ENCODE measurements around the gene SMYD3. TPM values are rescaled to one million over a fixed set of nuclear protein-coding genes. Genes with fewer than 3 reads are reported as not detected.
A peak's percentile ranks its signal among the peaks of the same experiment; 100 is the strongest.

SMYD3 gene
- total and polyA plus RNA-seq, 9 of the 15 experiments (the other 6 are each of a cell fraction or from before 2014, with no cell fraction given), result 128 to 440 (median 197) TPM

DNA sequence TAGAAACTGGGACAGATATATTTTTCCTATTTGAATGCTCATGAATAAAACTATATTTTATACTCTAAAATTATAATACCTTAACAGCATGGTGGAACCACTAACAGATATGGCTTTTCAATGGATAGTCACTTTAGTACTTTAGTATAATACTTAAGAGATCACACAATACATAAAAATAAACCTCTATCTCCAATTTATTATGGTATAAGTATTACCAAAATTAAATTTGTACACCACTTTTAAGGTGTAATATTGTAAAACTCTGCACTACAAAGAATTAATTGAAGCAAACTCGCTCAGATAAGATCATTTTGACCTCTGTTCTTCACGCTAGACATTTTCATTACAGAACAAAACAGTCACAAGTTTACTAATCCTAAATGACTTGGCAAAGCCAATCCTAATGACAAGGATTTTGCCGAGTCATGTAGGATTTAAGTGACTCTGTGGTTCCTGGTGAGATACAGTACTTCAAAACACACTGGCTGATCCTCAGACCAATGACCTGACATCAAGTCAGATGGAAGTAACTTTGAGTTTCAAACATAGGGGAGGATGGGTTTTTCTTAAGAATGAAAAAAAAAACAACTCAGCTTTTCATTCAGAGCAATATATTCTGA is 200.6 kb downstream of the SMYD3 start (continued):
- TF ChIP-seq HMGXB4 (CRISPR knock-in tag; IDR thresholded peaks at IDR 0.05), result no peak
- TF ChIP-seq CEBPB (tag; IDR thresholded peaks at IDR 0.05), result no peak
- TF ChIP-seq PKNOX1 (IDR thresholded peaks at IDR 0.05), result peak; percentile 73
- no peak for TF ChIP-seq KLF10 (CRISPR knock-in tag; IDR thresholded peaks at IDR 0.05)
- TF ChIP-seq ZBTB17 (CRISPR knock-in tag; IDR thresholded peaks at IDR 0.05), result no peak
- no peak for TF ChIP-seq KAT2B (IDR thresholded peaks at IDR 0.05; ENCODE audit: low read depth, low read length)
- TF ChIP-seq MBD2 (IDR thresholded peaks at IDR 0.05; ENCODE audit: borderline replicate concordance, low read depth), result no peak
- TF ChIP-seq ELF4 (CRISPR knock-in tag; IDR thresholded peaks at IDR 0.05), result no peak
- TF ChIP-seq ZNF197 (CRISPR knock-in tag; IDR thresholded peaks at IDR 0.05; ENCODE audit: low read depth), result peak; percentile 75; the same call in 1 of the 2 replicates
- 0 out of 2 replicates have a peak, but pooled peaks have one; percentile 17 for TF ChIP-seq SMAD3 (CRISPR knock-in tag; conservative IDR thresholded peaks at IDR 0.05)
- TF ChIP-seq HOXB6 (CRISPR knock-in tag; IDR thresholded peaks at IDR 0.05; ENCODE audit: borderline replicate concordance), result no peak
- TF ChIP-seq ZNF324 (CRISPR knock-in tag; IDR thresholded peaks at IDR 0.05), result no peak
- TF ChIP-seq PCBP1 (IDR thresholded peaks at IDR 0.05; ENCODE audit: low read depth, low read length, poor library complexity, severe bottlenecking), result no peak
- TF ChIP-seq NCOA2 (IDR thresholded peaks at IDR 0.05; ENCODE audit: partially characterized antibody in 2 of 2), result peak; percentile 14 to 40
- TF ChIP-seq SNAPC5 (CRISPR knock-in tag; IDR thresholded peaks at IDR 0.05), result no peak
- no peak for TF ChIP-seq ZNF609 (CRISPR knock-in tag; IDR thresholded peaks at IDR 0.05; ENCODE audit: borderline replicate concordance)
- TF ChIP-seq CCAR2 (IDR thresholded peaks at IDR 0.05; ENCODE audit: low read depth, low read length), result no peak
- peak; percentile 85 for TF ChIP-seq EHMT2 (IDR thresholded peaks at IDR 0.05)
- TF ChIP-seq ZZZ3 (IDR thresholded peaks at IDR 0.05), result peak; percentile 39; the same call in 1 of the 2 replicates
- no peak for TF ChIP-seq ETS1 (conservative IDR thresholded peaks at IDR 0.05; ENCODE audit: control insufficient read depth, low read depth, low read length)

Measured in K562 (cell line).